Measurements from ENCODE around the gene PSMC3. TPM values are rescaled to one million over a fixed set of nuclear protein-coding genes. Genes with fewer than 3 reads are reported as not detected.
A peak's percentile ranks its signal among the peaks of the same experiment; 100 is the strongest.

PSMC3 gene
- total RNA-seq, 2 experiments from 2014 or later: 137 to 140 TPM

- Mint-ChIP-seq H3K4me3 (peak overlapping the region; percentile 64), H3K4me1 (ENCODE audit: low read depth) (peaks cover 15% of the 10 kb centered on the region), H3K9me3 (no peaks in the 10 kb centered on the region), H3K27me3 (no peaks in the 10 kb centered on the region), H3K27ac (peak overlapping the region; percentile 58), H3K36me3 (ENCODE audit: low read depth) (no peaks in the 10 kb centered on the region)
- POLR2A ChIA-PET: interaction anchor here (1.2 to 2.1 kb wide), 3 partner anchors 17 to 27 kb away, joined by 4 to 9 read pairs (median 4); partner anchors contain the start of gene PSMC3
- DNase-seq (no peak), ATAC-seq (peak; percentile 17)
- TF ChIP-seq, protein P1, sequence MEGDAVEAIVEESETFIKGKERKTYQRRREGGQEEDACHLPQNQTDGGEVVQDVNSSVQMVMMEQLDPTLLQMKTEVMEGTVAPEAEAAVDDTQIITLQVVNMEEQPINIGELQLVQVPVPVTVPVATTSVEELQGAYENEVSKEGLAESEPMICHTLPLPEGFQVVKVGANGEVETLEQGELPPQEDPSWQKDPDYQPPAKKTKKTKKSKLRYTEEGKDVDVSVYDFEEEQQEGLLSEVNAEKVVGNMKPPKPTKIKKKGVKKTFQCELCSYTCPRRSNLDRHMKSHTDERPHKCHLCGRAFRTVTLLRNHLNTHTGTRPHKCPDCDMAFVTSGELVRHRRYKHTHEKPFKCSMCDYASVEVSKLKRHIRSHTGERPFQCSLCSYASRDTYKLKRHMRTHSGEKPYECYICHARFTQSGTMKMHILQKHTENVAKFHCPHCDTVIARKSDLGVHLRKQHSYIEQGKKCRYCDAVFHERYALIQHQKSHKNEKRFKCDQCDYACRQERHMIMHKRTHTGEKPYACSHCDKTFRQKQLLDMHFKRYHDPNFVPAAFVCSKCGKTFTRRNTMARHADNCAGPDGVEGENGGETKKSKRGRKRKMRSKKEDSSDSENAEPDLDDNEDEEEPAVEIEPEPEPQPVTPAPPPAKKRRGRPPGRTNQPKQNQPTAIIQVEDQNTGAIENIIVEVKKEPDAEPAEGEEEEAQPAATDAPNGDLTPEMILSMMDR (IDR thresholded peaks at IDR 0.05): no peak
- intact Hi-C loops (cut with micrococcal nuclease): no loop called here
- CTCF ChIA-PET: interaction anchor here (5.2 kb wide), 1 partner anchor 27 kb away, joined by 40 read pairs; no protein-coding TSS in a partner anchor
These were observed 25.4 kb downstream of the PSMC3 start for GRCh38 chr11:47400768-47401279.

DNA sequence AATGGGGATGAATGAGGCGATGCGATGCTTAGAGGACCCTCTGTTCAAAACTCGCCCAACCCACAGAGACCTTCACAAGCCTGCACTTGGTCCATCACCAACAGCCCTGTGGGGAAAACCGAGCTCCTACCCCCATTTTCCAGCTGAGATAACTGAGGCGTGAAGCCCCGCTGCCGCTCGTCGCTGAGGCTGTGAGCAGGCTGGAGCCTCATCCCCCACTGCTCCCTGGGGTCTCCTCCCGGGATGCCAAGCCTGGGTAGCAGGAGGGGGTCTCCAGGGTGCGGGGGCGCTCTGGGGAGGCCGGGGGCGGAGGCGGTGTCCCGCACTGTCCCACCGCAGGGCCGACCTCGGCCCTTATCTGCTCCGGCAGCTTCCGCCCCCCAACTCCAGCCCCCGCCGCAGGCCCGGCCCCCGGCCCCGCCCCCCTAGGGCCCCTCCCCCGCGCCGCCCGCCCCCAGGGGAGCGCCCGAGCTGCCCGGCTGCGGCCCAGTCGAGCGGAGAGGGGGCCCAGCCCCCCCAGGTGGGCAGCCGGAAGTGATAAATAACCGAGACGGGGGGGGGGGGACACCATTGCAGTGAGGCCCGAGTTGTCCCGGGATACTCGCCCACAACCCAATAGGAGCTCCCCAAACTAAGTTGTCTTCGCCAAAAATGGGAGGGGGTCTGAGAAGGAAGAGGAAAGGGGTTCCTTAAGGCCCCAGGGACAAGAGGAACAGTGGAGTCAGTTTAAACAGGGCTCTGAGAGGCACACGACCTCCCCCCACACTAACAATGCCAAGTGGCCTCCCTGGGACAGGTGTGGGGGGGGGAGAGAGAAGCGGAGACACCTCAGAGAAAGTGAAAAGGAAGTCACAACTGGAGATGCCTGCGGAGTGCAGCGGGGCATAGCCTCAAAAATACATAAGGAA is 26.1 kb downstream of the PSMC3 start:
- TF ChIP-seq, protein P1 (IDR thresholded peaks at IDR 0.05): no peak
- H3K9me3 Mint-ChIP-seq: no peaks in the 10 kb centered on the region
- CTCF ChIA-PET: interaction anchor here (1.0 to 5.2 kb wide), 4 partner anchors 9 to 248 kb away, joined by 3 to 40 read pairs (median 12); no protein-coding TSS in a partner anchor
- POLR2A ChIA-PET: interaction anchor here (0.6 to 2.1 kb wide), 5 partner anchors 9 to 1552 kb away, joined by 3 to 9 read pairs (median 4); partner anchors contain the start of gene PSMC3
- H3K4me3 Mint-ChIP-seq: peak overlapping the region; percentile 64
- intact Hi-C loops (cut with micrococcal nuclease): no loop called here
- peak; percentile 79 for ATAC-seq
- H3K36me3 Mint-ChIP-seq (ENCODE audit: low read depth): no peaks in the 10 kb centered on the region
- peaks cover 19% of the 10 kb centered on the region for H3K4me1 Mint-ChIP-seq (ENCODE audit: low read depth)
- peak; percentile 34 for DNase-seq
- H3K27me3 Mint-ChIP-seq: no peaks in the 10 kb centered on the region
- H3K27ac Mint-ChIP-seq: peak overlapping the region; percentile 58

DNA sequence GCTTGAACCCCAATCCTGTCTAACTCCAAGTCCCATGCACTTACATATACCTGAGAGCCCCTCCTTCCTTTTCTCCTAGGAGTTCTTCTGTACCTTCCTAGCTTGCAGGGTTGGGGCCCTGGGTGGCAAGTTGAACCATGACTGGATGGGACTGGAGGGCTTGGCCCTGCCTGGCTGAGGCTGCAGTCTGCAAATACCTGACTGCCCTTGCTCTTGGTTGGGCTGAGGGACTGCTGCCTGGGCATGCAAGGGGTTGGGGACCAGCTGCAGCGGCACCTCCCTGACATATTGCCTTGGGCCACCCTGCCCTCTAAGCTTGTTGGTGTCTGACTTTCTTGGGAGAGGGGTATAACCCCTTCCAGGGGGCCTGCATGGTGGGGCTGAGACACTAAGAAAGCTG is 27.7 kb downstream of the PSMC3 start:
- TF ChIP-seq, protein P1 (IDR thresholded peaks at IDR 0.05): no peak
- H3K27me3 Mint-ChIP-seq: no peaks in the 10 kb centered on the region
- ChIA-PET CTCF (interaction anchor here (2.0 to 5.2 kb wide), 2 partner anchors 8 to 25 kb away, joined by 5 to 40 read pairs; no protein-coding TSS in a partner anchor), POLR2A (interaction anchor here (2.1 kb wide), 1 partner anchor 19 kb away, joined by 9 read pairs; no protein-coding TSS in a partner anchor)
- no peak overlapping the region for H3K4me3 Mint-ChIP-seq
- intact Hi-C loops (cut with micrococcal nuclease): no loop called here
- DNase-seq: no peak
- no peaks in the 10 kb centered on the region for H3K9me3 Mint-ChIP-seq
- no peak for ATAC-seq
- H3K4me1 Mint-ChIP-seq (ENCODE audit: low read depth): peaks cover 29% of the 10 kb centered on the region
- H3K27ac Mint-ChIP-seq: no peak overlapping the region
- no peaks in the 10 kb centered on the region for H3K36me3 Mint-ChIP-seq (ENCODE audit: low read depth)

DNA sequence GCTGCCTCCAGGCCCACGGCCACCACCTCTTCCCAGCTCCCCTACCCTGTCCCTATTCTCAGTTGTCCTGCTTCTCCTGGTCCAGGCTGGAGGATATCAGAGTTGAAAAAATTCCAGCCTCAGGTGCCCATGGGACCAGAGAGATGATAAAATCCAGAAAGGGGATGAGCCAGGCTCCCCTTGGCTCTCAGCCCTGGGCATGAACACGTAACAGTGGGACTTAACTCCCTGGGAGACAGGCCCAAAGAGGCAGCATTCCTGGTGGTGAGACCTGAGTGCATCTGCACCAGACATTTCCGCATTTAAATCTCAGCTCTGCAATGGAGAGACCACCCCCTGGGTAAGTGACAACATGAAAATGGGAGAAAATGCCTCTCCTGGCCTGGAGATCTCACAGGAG is 28.2 kb downstream of the PSMC3 start:
- H3K4me1 Mint-ChIP-seq (ENCODE audit: low read depth): peaks cover 31% of the 10 kb centered on the region
- DNase-seq (no peak), ATAC-seq (no peak)
- intact Hi-C loops (cut with micrococcal nuclease): no loop called here
- H3K27ac Mint-ChIP-seq: no peak overlapping the region
- ChIA-PET CTCF (interaction anchor here (1.2 to 5.2 kb wide), 2 partner anchors 14 to 24 kb away, joined by 7 to 40 read pairs; no protein-coding TSS in a partner anchor), POLR2A (interaction anchor here (1.0 kb wide), 1 partner anchor 29 kb away, joined by 3 read pairs; no protein-coding TSS in a partner anchor)
- H3K27me3 Mint-ChIP-seq: no peaks in the 10 kb centered on the region
- no peak overlapping the region for H3K4me3 Mint-ChIP-seq
- H3K9me3 Mint-ChIP-seq: no peaks in the 10 kb centered on the region
- H3K36me3 Mint-ChIP-seq (ENCODE audit: low read depth): no peaks in the 10 kb centered on the region
- TF ChIP-seq, protein P1 (IDR thresholded peaks at IDR 0.05): no peak

DNA sequence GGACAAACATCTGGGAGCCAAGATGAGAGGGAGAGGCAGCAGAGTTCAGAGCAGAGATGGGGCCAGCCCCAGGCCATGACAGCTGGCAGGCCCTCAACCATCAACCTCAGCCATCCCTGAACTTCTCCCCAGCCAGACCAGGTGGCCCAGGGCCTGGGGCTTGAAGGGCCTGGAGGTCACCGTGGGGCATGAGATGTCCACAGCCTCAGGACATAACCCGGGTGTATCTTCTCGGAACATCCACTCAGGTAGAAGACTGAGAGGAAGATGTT is 30.3 kb downstream of the PSMC3 start:
- POLR2A ChIA-PET: no interaction called here
- Mint-ChIP-seq H3K27ac (peak overlapping the region; percentile 91), H3K27me3 (no peaks in the 10 kb centered on the region), H3K4me3 (no peak overlapping the region), H3K9me3 (no peaks in the 10 kb centered on the region), H3K36me3 (ENCODE audit: low read depth) (no peaks in the 10 kb centered on the region), H3K4me1 (ENCODE audit: low read depth) (peaks cover 30% of the 10 kb centered on the region)
- TF ChIP-seq, protein P1 (IDR thresholded peaks at IDR 0.05): no peak
- DNase-seq: no peak
- ATAC-seq: no peak
- intact Hi-C loops (cut with micrococcal nuclease): no loop called here
- CTCF ChIA-PET: no interaction called here
